C1 segment of cervical spinal cord (tissue), 14 donors: ENCODE results near the gene ENDOD1.
"Not testable (repeated sequence)": the region's sequence is repeated elsewhere in the genome, so short reads cannot be mapped to it uniquely, and the experiment has no call there.

Experiments used
- DNase-seq, 14 donors: peaks; one replicate each; lab custom pipeline; 2025; lab: John Stamatoyannopoulos, UW

The ENDOD1 gene

GRCh38 chr11:95102733-95103132, 13.1 kb downstream of the ENDOD1 start:
- DNase-seq: peak in 1 of 14 donors; percentile 6

- peak in 1 of 14 donors; percentile 22 for DNase-seq
Observed at GRCh38 chr11:95103701-95104100, 14.1 kb downstream of the ENDOD1 start.

- DNase-seq: no peak
Observed at GRCh38 chr11:95104121-95104830, 14.6 kb downstream of the ENDOD1 start.

GRCh38 chr11:95104856-95105255, 15.2 kb downstream of the ENDOD1 start:
- peak in 1 of 14 donors; percentile 89 for DNase-seq

- peak in 6 of 14 donors; percentile 23 to 84 (median 44) for DNase-seq
Observed at GRCh38 chr11:95108159-95108611, 18.5 kb downstream of the ENDOD1 start.

- peak in 2 of 14 donors; percentile 28 to 59 for DNase-seq
Observed at GRCh38 chr11:95108671-95109551, 19.3 kb downstream of the ENDOD1 start.

GRCh38 chr11:95111471-95111870, 21.8 kb downstream of the ENDOD1 start:
- not testable (repeated sequence) for DNase-seq

- no peak for DNase-seq
Observed at GRCh38 chr11:95111923-95112540, 22.4 kb downstream of the ENDOD1 start.

- DNase-seq: no peak
Observed at GRCh38 chr11:95115597-95115996, 26.0 kb downstream of the ENDOD1 start.

- DNase-seq: peak in 1 of 14 donors; percentile 12
Observed at GRCh38 chr11:95119361-95120060, 29.9 kb downstream of the ENDOD1 start.

GRCh38 chr11:95121698-95122097, 32.1 kb downstream of the ENDOD1 start:
- no peak for DNase-seq

- no peak for DNase-seq
Observed at GRCh38 chr11:95123556-95123955, 33.9 kb downstream of the ENDOD1 start.

- no peak for DNase-seq
Observed at GRCh38 chr11:95128602-95129001, 39.0 kb downstream of the ENDOD1 start.

GRCh38 chr11:95132956-95133355, 43.3 kb downstream of the ENDOD1 start:
- DNase-seq: peak in 1 of 14 donors; percentile 12

- peak in 4 of 14 donors; percentile 9 to 42 (median 16) for DNase-seq
Observed at GRCh38 chr11:95134491-95134890, 44.8 kb downstream of the ENDOD1 start.

GRCh38 chr11:95135155-95135554, 45.5 kb downstream of the ENDOD1 start:
- peak in 1 of 14 donors; percentile 16 for DNase-seq

- no peak for DNase-seq
Observed at GRCh38 chr11:95135880-95136279, 46.2 kb downstream of the ENDOD1 start.

- not testable (repeated sequence) for DNase-seq
Observed at GRCh38 chr11:95136747-95137146, 47.1 kb downstream of the ENDOD1 start.

GRCh38 chr11:95137299-95137698, 47.7 kb downstream of the ENDOD1 start:
- no peak for DNase-seq

GRCh38 chr11:95138448-95138847, 48.8 kb downstream of the ENDOD1 start:
- DNase-seq: no peak

GRCh38 chr11:95140397-95141033, 50.9 kb downstream of the ENDOD1 start:
- DNase-seq: no peak
